Fibroblast of upper back skin (primary cell): ENCODE data around the gene GIGYF2.
A peak's percentile ranks its signal among the peaks of the same experiment; 100 is the strongest.
"Not testable (repeated sequence)": the region's sequence is repeated elsewhere in the genome, so short reads cannot be mapped to it uniquely, and the experiment has no call there.

ENCODE experiments used
- DNase-seq: peaks from one replicate; pipeline ENCODE4 v3.0.0-alpha.2; 2013

Gene GIGYF2

GRCh38 chr2:232697059-232697806 lies at the start of gene GIGYF2:
TSS of gene GIGYF2 (plus strand) at chr2:232697331. CDS start at chr2:232735198, 37,867 bp downstream.
- peak; percentile 94 for DNase-seq

GRCh38 chr2:232649033-232649432 lies 48.1 kb upstream of the GIGYF2 start:
- no peak for DNase-seq

- peak; percentile 18 for DNase-seq
Observed at GRCh38 chr2:232652505-232652851, 44.7 kb upstream of the GIGYF2 start.

GRCh38 chr2:232653441-232653840 lies 43.7 kb upstream of the GIGYF2 start:
- DNase-seq: no peak

- no peak for DNase-seq
Observed at GRCh38 chr2:232655392-232655791, 41.7 kb upstream of the GIGYF2 start.

- DNase-seq: no peak
Observed at GRCh38 chr2:232658217-232658785, 38.8 kb upstream of the GIGYF2 start.

GRCh38 chr2:232659359-232659758 lies 37.8 kb upstream of the GIGYF2 start:
- DNase-seq: no peak

- DNase-seq: no peak
Observed at GRCh38 chr2:232662486-232663260, 34.5 kb upstream of the GIGYF2 start.

- DNase-seq: no peak
Observed at GRCh38 chr2:232666051-232666805, 30.9 kb upstream of the GIGYF2 start.

- DNase-seq: no peak
Observed at GRCh38 chr2:232667989-232668583, 29.0 kb upstream of the GIGYF2 start.

- peak; percentile 25 for DNase-seq
Observed at GRCh38 chr2:232668805-232669444, 28.2 kb upstream of the GIGYF2 start.

GRCh38 chr2:232672588-232672987 lies 24.5 kb upstream of the GIGYF2 start:
- DNase-seq: no peak

- DNase-seq: no peak
Observed at GRCh38 chr2:232674491-232674890, 22.6 kb upstream of the GIGYF2 start.

- no peak for DNase-seq
Observed at GRCh38 chr2:232675381-232675780, 21.8 kb upstream of the GIGYF2 start.

GRCh38 chr2:232680006-232680405 lies 17.1 kb upstream of the GIGYF2 start:
- DNase-seq: no peak

- no peak for DNase-seq
Observed at GRCh38 chr2:232681527-232681926, 15.6 kb upstream of the GIGYF2 start.

- no peak for DNase-seq
Observed at GRCh38 chr2:232683368-232683767, 13.8 kb upstream of the GIGYF2 start.

GRCh38 chr2:232685391-232685790 lies 11.7 kb upstream of the GIGYF2 start:
- not testable (repeated sequence) for DNase-seq

- no peak for DNase-seq
Observed at GRCh38 chr2:232687382-232688160, 9.6 kb upstream of the GIGYF2 start.

GRCh38 chr2:232688201-232688600 lies 8.9 kb upstream of the GIGYF2 start:
- no peak for DNase-seq

GRCh38 chr2:232689152-232689910 lies 7.8 kb upstream of the GIGYF2 start:
- DNase-seq: peak; percentile 48
